Measurements from ENCODE around the gene ARAP3.

- TF ChIP-seq TAF1 (IDR thresholded peaks at IDR 0.05; ENCODE audit: low read depth): no peak
- no peak for TF ChIP-seq REST (IDR thresholded peaks at IDR 0.05; ENCODE audit: low read depth)
- TF ChIP-seq USF1 (IDR thresholded peaks at IDR 0.05): no peak
- no peak for TF ChIP-seq MAX (IDR thresholded peaks at IDR 0.05)
- TF ChIP-seq EGR1 (IDR thresholded peaks at IDR 0.05): no peak
- TF ChIP-seq RAD21 (IDR thresholded peaks at IDR 0.05; ENCODE audit: low read depth): no peak
- TF ChIP-seq YY1 (IDR thresholded peaks at IDR 0.05; ENCODE audit: low read depth): no peak
- no peak for TF ChIP-seq EP300 (IDR thresholded peaks at IDR 0.05; ENCODE audit: borderline replicate concordance)
- no peak for TF ChIP-seq CREB1 (IDR thresholded peaks at IDR 0.05; ENCODE audit: low read depth)
- TF ChIP-seq CEBPB (IDR thresholded peaks at IDR 0.05): no peak
Observed at GRCh38 chr5:141707510-141707909, 25.5 kb upstream of the ARAP3 start.
